Measurements from ENCODE around the gene USP44. TPM values are rescaled to one million over a fixed set of nuclear protein-coding genes. Genes with fewer than 3 reads are reported as not detected.

Gene USP44
- total and polyA plus RNA-seq, 9 donors: 0.75 to 4.7 (median 3.3) TPM

DNA sequence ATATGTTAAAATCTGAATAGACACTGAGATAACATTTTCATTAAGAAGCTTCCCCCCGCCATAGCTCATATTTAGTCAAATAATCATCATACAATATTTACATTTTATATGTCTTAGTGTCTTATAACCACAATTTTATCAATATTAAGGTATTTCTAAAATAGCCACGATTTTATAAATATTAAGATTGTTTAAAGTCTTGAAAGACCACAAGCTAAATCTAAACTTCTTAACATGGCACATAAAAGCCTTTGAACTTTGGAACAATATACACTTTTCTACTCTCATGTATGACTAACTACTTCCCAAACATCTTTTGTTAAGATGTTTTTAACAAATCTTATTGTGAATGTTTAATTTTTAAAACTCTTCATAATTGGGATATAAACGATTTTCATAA is 6.5 kb downstream of the USP44 start:
- H3K9me3 ChIP-seq: no peaks in the 10 kb centered on the region
- intact Hi-C loops (cut with DNase I): loop anchor here in 1 of 4 donors (5.0 kb wide), 1 partner anchor 1527 kb away; no protein-coding TSS in a partner anchor
- 22 to 46% (median 41%) methylated on average over 3 of the region's 3 CpGs for WGBS, 3 donors
- H3K4me3 ChIP-seq: no peak overlapping the region
- H3K27ac ChIP-seq: no peak overlapping the region
- DNase-seq: no peak
- no peaks in the 10 kb centered on the region for H3K4me1 ChIP-seq (ENCODE audit: insufficient read depth)
- H3K36me3 ChIP-seq: no peaks in the 10 kb centered on the region
- no peaks in the 10 kb centered on the region for H3K27me3 ChIP-seq
- TF ChIP-seq POLR2A (IDR thresholded peaks at IDR 0.05): no peak
- no peak for TF ChIP-seq EP300 (IDR thresholded peaks at IDR 0.05)
- TF ChIP-seq, protein P1, sequence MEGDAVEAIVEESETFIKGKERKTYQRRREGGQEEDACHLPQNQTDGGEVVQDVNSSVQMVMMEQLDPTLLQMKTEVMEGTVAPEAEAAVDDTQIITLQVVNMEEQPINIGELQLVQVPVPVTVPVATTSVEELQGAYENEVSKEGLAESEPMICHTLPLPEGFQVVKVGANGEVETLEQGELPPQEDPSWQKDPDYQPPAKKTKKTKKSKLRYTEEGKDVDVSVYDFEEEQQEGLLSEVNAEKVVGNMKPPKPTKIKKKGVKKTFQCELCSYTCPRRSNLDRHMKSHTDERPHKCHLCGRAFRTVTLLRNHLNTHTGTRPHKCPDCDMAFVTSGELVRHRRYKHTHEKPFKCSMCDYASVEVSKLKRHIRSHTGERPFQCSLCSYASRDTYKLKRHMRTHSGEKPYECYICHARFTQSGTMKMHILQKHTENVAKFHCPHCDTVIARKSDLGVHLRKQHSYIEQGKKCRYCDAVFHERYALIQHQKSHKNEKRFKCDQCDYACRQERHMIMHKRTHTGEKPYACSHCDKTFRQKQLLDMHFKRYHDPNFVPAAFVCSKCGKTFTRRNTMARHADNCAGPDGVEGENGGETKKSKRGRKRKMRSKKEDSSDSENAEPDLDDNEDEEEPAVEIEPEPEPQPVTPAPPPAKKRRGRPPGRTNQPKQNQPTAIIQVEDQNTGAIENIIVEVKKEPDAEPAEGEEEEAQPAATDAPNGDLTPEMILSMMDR (IDR thresholded peaks at IDR 0.05): no peak

DNA sequence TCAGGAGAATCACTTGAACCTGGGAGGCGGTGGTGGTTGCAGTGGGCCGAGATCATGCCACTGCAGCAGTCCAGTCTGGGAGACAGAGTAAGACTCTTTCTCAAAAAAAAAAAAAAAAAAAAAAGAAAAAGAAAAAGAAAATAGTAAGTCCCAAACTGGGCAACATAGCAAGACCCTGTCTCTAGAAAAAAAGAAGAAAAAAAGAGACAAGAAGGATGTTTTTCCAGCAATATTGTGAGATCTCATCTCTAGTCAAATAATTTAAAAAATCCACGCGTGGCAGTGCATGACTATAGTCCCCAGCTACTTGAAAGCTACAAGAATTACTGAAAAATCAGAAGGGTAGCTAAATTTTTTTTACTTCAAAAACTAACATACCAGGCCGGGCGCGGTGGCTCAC is 8.0 kb downstream of the USP44 start:
- no peaks in the 10 kb centered on the region for H3K4me1 ChIP-seq (ENCODE audit: insufficient read depth)
- no peak overlapping the region for H3K4me3 ChIP-seq
- 96 to 98% (median 97%) methylated on average over 7 of the region's 7 CpGs for WGBS, 3 donors
- no peaks in the 10 kb centered on the region for H3K9me3 ChIP-seq
- no peak for DNase-seq
- intact Hi-C loops (cut with DNase I): no loop called here
- no peaks in the 10 kb centered on the region for H3K27me3 ChIP-seq
- no peak overlapping the region for H3K27ac ChIP-seq
- H3K36me3 ChIP-seq: no peaks in the 10 kb centered on the region
- TF ChIP-seq EP300 (IDR thresholded peaks at IDR 0.05) (no peak), POLR2A (IDR thresholded peaks at IDR 0.05) (no peak)
- TF ChIP-seq, protein P1 (IDR thresholded peaks at IDR 0.05): no peak

GRCh38 chr12:95541436-95541835 is 9.8 kb downstream of the USP44 start:
- Histone ChIP-seq H3K36me3 (no peaks in the 10 kb centered on the region), H3K4me1 (ENCODE audit: insufficient read depth) (no peaks in the 10 kb centered on the region), H3K27ac (no peak overlapping the region), H3K9me3 (no peaks in the 10 kb centered on the region), H3K27me3 (no peaks in the 10 kb centered on the region), H3K4me3 (no peak overlapping the region)
- WGBS, 3 donors: 82 to 91% (median 88%) methylated on average over 7 of the region's 7 CpGs
- TF ChIP-seq EP300 (IDR thresholded peaks at IDR 0.05) (no peak), POLR2A (IDR thresholded peaks at IDR 0.05) (no peak)
- TF ChIP-seq, protein P1 (IDR thresholded peaks at IDR 0.05): no peak
- intact Hi-C loops (cut with DNase I): no loop called here
- DNase-seq: no peak

GRCh38 chr12:95538656-95539055 is 12.6 kb downstream of the USP44 start:
- Histone ChIP-seq H3K4me1 (ENCODE audit: insufficient read depth) (no peaks in the 10 kb centered on the region), H3K27me3 (no peaks in the 10 kb centered on the region), H3K27ac (no peak overlapping the region), H3K9me3 (no peaks in the 10 kb centered on the region), H3K4me3 (no peak overlapping the region), H3K36me3 (no peaks in the 10 kb centered on the region)
- DNase-seq: no peak
- TF ChIP-seq POLR2A (IDR thresholded peaks at IDR 0.05) (no peak), EP300 (IDR thresholded peaks at IDR 0.05) (no peak)
- TF ChIP-seq, protein P1 (IDR thresholded peaks at IDR 0.05): no peak
- WGBS, 3 donors: 65 to 88% (median 70%) methylated on average over 5 of the region's 5 CpGs
- intact Hi-C loops (cut with DNase I): loop anchor here in 3 of 4 donors (5.0 to 10.0 kb wide), 2 partner anchors 421 to 424 kb away; no protein-coding TSS in a partner anchor
